Adrenal gland (tissue), 12 donors: ENCODE data around the gene RRBP1. TPM values are rescaled to one million over a fixed set of nuclear protein-coding genes. Genes with fewer than 3 reads are reported as not detected.
A peak's percentile ranks its signal among the peaks of the same experiment; 100 is the strongest.

Experiments
- DNase-seq, 7 donors: peaks; one replicate each; pipeline ENCODE4 v3.0.0-alpha.2; 2019 to 2020
- H3K27ac ChIP-seq, 5 donors: fragments of 200-600 bp; sonication (generic) in 4 of 5; 1 replicate in 3 of 5; 2 replicates in 2 of 5; pipeline versions ENCODE4 v1.5.1 to v1.8.0; 2016 to 2020; ENCODE audit warnings: mild to moderate bottlenecking in 1 of 5
- H3K27me3 ChIP-seq: fragments of 200-600 bp; 2 replicates; pipeline ENCODE4 v1.8.0; 2021
- H3K36me3 ChIP-seq, 2 donors: fragments of 200-600 bp; replicated peaks in 1 of 2; 1 replicate in 1 of 2; 2 replicates in 1 of 2; pipeline versions ENCODE4 v1.5.1 to v1.8.0; 2018 to 2022
- H3K4me1 ChIP-seq, 2 donors: fragments of 200-600 bp; replicated peaks in 1 of 2; 1 replicate in 1 of 2; 2 replicates in 1 of 2; pipeline versions ENCODE4 v1.5.1 to v1.8.0; 2018 to 2021
- H3K4me3 ChIP-seq, 4 donors: fragments of 200-600 bp; sonication (generic) in 3 of 4; one replicate each; pipeline ENCODE4 v1.5.1; 2016 to 2018
- H3K9me3 ChIP-seq, 3 donors: fragments of 200-600 bp; sonication (generic) in 1 of 3; replicated peaks in 1 of 3; 1 replicate in 2 of 3; 2 replicates in 1 of 3; pipeline versions ENCODE4 v1.5.1 to v1.8.0; 2016 to 2021
- POLR2A ChIP-seq, 2 donors: fragments of 450-650 bp; IDR thresholded peaks; one replicate each; pipeline ENCODE4 v1.6.1; 2017; ENCODE audit warnings: antibody characterized with exemption in 2 of 2, mild to moderate bottlenecking in 2 of 2, moderate library complexity in 1 of 2
- WGBS, 4 donors: extraction: QIAGEN DNeasy Blood & Tissue Kit in 2 of 4; methylation state at CpG; one replicate each; pipeline versions ENCODE4 v1.1.5 to v1.1.7; 2013 to 2017; 5-methylcytosine and 5-hydroxymethylcytosine counted together
- intact Hi-C, 2 donors: fragments of 100-400 bp; cut with DNase I; formaldehyde crosslinking; loops; one replicate each; pipeline versions ENCODE4 v1.14.1 to v1.15.0; 2022 to 2023
- polyA plus RNA-seq, 3 donors: library from polyadenylated mRNA; stranded (reverse); fragments of 200-250 nt in 2 of 3; fragments of 350-450 nt in 1 of 3; fragmentation: Illumina TruSeq in 1 of 3; extraction: RNeasy Lipid Tissue Mini Kit (QIAGEN cat#74804) in 1 of 3; gene quantifications; one replicate each; pipeline ENCODE4 v1.2.3, GENCODE V29; 2013 to 2014
- total RNA-seq, 9 donors: library from RNA; depleted of rRNA in 4 of 9; stranded (reverse); fragments of >200 nt in 4 of 9; fragments of 120-200 nt in 1 of 9; fragmentation: NEBNext Ultra II Directional in 1 of 9; extraction: Animal tissue kit (Norgen Biotek cat#: 25700) in 1 of 9; gene quantifications; one replicate each; pipeline versions ENCODE4 v1.1.0 to v1.2.4, GENCODE V29; 2013 to 2023
- TF ChIP-seq, protein P1 (sequence below), 6 experiments: fragments of 450-650 bp in 4 of 6; fragments of 200-600 bp in 2 of 6; sonication (generic) in 1 of 6; IDR thresholded peaks; 1 replicate in 5 of 6; 2 replicates in 1 of 6; pipeline versions ENCODE4 v1.5.1 to v1.8.0; 2016 to 2021; ENCODE audit warnings: antibody characterized with exemption in 6 of 6, mild to moderate bottlenecking in 2 of 6, moderate library complexity in 1 of 6
- donor health status: healthy with polysubstance abuse.
- donor health status: Bipolar disorder and iron deficiency.
- donor health status: DM: yes; HTN: yes; CAD: no.
- donor health status: DM: no; HTN: no; CAD: no.
- donor health status: DM: no; HTN: no; CAD: no.
- donor health status: DM: yes; HTN: yes; CAD: no.

Gene RRBP1
- total and polyA plus RNA-seq, 12 donors: 73.9 to 261 (median 122) TPM

DNA sequence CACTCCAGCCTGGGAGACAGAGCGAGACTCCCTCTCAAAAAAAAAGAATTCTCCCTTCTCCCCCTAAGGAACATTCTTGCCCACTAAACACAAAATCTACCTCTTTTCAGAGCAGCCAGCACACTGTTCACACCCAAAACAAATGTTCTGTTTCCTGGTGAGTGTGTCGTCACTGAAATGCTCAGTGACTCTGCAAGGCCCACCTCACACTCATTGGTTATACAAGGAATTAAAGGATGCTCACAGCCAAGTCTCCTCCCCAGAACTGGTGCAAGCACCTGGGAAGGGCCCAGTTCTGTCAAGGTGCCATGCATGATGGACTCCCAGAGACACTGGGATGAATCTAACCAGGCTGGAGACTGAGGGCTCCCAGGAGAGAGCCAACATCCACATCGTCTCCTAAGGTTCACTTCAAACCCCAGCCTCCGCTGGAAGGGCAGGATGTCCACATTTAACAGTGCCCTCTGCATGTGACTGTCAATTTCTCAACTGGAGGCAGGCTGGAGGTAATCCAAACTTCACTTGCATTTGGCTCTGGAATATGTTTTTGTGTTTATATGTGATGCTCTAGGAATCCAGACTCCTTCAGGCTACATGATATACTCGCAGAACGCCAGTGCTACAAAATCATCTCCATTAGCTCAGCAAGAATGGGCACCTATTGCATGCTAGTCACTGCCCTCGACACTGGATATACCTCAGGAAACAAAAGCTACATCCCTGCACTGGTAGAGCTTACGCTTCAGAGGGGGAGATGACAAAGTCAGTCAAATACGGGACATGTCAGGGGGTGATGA is 7.1 kb downstream of the RRBP1 start:
- WGBS, 4 donors: 75 to 76% (median 75%) methylated on average over 9 of the region's 9 CpGs
- H3K4me3 ChIP-seq: no peak overlapping the region
- no peaks in the 10 kb centered on the region for H3K27me3 ChIP-seq
- peaks cover 0 to 17% of the 10 kb centered on the region in 2 donors for H3K36me3 ChIP-seq
- no peaks in the 10 kb centered on the region for H3K9me3 ChIP-seq
- peaks cover 9 to 53% of the 10 kb centered on the region in 2 donors for H3K4me1 ChIP-seq
- intact Hi-C loops: loop anchor here in 1 of 2 donors (10.0 kb wide), 1 partner anchor 320 kb away; no protein-coding TSS in a partner anchor
- no peak for TF ChIP-seq POLR2A (IDR thresholded peaks at IDR 0.05)
- TF ChIP-seq, protein P1, sequence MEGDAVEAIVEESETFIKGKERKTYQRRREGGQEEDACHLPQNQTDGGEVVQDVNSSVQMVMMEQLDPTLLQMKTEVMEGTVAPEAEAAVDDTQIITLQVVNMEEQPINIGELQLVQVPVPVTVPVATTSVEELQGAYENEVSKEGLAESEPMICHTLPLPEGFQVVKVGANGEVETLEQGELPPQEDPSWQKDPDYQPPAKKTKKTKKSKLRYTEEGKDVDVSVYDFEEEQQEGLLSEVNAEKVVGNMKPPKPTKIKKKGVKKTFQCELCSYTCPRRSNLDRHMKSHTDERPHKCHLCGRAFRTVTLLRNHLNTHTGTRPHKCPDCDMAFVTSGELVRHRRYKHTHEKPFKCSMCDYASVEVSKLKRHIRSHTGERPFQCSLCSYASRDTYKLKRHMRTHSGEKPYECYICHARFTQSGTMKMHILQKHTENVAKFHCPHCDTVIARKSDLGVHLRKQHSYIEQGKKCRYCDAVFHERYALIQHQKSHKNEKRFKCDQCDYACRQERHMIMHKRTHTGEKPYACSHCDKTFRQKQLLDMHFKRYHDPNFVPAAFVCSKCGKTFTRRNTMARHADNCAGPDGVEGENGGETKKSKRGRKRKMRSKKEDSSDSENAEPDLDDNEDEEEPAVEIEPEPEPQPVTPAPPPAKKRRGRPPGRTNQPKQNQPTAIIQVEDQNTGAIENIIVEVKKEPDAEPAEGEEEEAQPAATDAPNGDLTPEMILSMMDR (IDR thresholded peaks at IDR 0.05): no peak
- peak in 2 of 7 donors; percentile 26 to 60 for DNase-seq
- H3K27ac ChIP-seq: peak overlapping the region in 1 of 5 donors; percentile 54

DNA sequence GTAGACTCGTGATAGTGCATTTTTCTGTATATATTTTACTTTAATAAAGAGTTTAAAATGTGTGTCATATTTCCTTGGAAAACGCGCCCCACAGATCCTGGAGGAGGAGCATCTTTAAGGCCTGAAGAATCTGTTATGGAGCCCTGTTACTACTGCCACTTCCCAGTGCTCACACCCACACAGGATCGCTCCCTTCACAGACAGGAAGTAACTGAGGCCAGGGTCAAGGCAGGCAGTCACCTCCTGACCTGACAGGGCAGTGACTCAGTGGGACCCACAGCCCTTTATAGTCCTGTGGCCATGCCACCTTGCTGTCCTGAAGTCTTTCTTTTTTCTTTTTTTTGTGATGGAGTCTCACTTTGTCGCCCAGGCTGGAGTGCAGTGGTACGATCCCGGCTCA is 9.0 kb downstream of the RRBP1 start:
- TF ChIP-seq POLR2A (IDR thresholded peaks at IDR 0.05): no peak
- TF ChIP-seq, protein P1 (IDR thresholded peaks at IDR 0.05): no peak
- intact Hi-C loops: loop anchor here in 1 of 2 donors (10.0 kb wide), 1 partner anchor 322 kb away; no protein-coding TSS in a partner anchor
- peak in 1 of 7 donors; percentile 42 for DNase-seq
- H3K36me3 ChIP-seq: peaks cover 0 to 17% of the 10 kb centered on the region in 2 donors
- no peaks in the 10 kb centered on the region for H3K9me3 ChIP-seq
- no peak overlapping the region for H3K4me3 ChIP-seq
- peaks cover 6 to 44% of the 10 kb centered on the region in 2 donors for H3K4me1 ChIP-seq
- no peak overlapping the region for H3K27ac ChIP-seq
- no peaks in the 10 kb centered on the region for H3K27me3 ChIP-seq
- WGBS, 4 donors: 84 to 88% (median 84%) methylated on average over 7 of the region's 7 CpGs

DNA sequence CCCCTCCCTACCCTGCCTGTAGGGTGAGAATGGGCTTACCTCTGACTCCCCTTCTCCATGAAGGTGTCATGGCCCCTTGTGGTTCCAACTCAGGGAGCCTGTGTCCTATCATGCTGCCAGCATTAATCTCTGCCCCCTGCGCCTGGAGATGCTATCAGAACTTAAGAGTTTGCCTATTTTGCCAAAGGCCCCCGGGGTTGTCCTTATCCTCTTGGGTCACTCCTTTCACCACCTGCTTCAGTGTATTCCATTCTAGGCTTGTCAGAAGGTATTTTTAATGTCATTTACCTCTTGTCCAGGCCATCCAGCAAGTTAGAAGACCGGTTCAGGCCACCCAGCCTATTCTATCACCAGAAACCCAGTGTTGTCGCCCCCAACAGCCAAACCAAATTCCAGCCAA is 10.5 kb downstream of the RRBP1 start:
- Histone ChIP-seq H3K9me3 (no peaks in the 10 kb centered on the region), H3K36me3 (peaks cover 0 to 5% of the 10 kb centered on the region in 2 donors), H3K27me3 (no peaks in the 10 kb centered on the region), H3K27ac (no peak overlapping the region), H3K4me3 (no peak overlapping the region), H3K4me1 (peaks cover 4 to 35% of the 10 kb centered on the region in 2 donors)
- peak in 1 of 7 donors; percentile 41 for DNase-seq
- intact Hi-C loops: loop anchor here in 1 of 2 donors (10.0 kb wide), 1 partner anchor 323 kb away; no protein-coding TSS in a partner anchor
- WGBS, 4 donors: 70 to 85% (median 73%) methylated on average over 4 of the region's 4 CpGs
- TF ChIP-seq, protein P1 (IDR thresholded peaks at IDR 0.05): no peak
- no peak for TF ChIP-seq POLR2A (IDR thresholded peaks at IDR 0.05)

DNA sequence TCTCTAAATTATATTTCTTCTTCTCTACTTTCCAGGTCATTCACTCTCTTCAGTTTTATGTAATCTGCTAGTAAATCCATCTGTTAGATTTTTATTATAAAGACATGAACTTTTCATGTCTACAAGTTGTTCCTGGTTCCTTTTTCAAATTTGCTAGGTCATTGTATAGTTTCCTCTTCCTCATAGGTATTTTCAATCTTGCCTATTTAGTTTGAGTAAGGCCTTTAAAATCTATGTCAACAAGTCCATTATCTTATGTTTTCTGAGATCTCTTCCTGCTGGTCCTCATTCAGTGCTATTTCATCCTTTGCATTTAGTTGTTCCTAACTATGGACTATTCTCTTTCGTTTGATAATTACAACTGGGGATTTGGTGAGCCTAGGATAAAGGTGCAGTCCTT is 11.0 kb downstream of the RRBP1 start:
- Histone ChIP-seq H3K27me3 (no peaks in the 10 kb centered on the region), H3K4me3 (no peak overlapping the region), H3K27ac (no peak overlapping the region), H3K36me3 (peaks cover 0 to 3% of the 10 kb centered on the region in 2 donors), H3K9me3 (no peaks in the 10 kb centered on the region), H3K4me1 (peaks cover 0 to 31% of the 10 kb centered on the region in 2 donors)
- intact Hi-C loops: loop anchor here in 1 of 2 donors (10.0 kb wide), 1 partner anchor 324 kb away; no protein-coding TSS in a partner anchor
- 83 to 92% (median 90%) methylated on average over 1 of the region's 1 CpG for WGBS, 4 donors
- TF ChIP-seq POLR2A (IDR thresholded peaks at IDR 0.05): no peak
- TF ChIP-seq, protein P1 (IDR thresholded peaks at IDR 0.05): no peak
- DNase-seq: no peak
